Lower leg skin (tissue), 3 donors: ENCODE measurements around the gene REEP3.

Source experiments
- POLR2A ChIP-seq, 2 donors: fragments of 450-650 bp; IDR thresholded peaks; one replicate each; pipeline ENCODE4 v1.6.1; 2016 to 2017; ENCODE audit warnings: antibody characterized with exemption in 2 of 2, mild to moderate bottlenecking in 1 of 2, moderate library complexity in 1 of 2
- TF ChIP-seq, protein P1 (sequence below), 3 donors: fragments of 450-650 bp; IDR thresholded peaks; one replicate each; pipeline ENCODE4 v1.5.1; 2016; ENCODE audit warnings: antibody characterized with exemption in 3 of 3, mild to moderate bottlenecking in 3 of 3, moderate library complexity in 2 of 3

GRCh38 chr10:63536698-63537097 lies 15.5 kb downstream of the REEP3 start:
- TF ChIP-seq, protein P1, sequence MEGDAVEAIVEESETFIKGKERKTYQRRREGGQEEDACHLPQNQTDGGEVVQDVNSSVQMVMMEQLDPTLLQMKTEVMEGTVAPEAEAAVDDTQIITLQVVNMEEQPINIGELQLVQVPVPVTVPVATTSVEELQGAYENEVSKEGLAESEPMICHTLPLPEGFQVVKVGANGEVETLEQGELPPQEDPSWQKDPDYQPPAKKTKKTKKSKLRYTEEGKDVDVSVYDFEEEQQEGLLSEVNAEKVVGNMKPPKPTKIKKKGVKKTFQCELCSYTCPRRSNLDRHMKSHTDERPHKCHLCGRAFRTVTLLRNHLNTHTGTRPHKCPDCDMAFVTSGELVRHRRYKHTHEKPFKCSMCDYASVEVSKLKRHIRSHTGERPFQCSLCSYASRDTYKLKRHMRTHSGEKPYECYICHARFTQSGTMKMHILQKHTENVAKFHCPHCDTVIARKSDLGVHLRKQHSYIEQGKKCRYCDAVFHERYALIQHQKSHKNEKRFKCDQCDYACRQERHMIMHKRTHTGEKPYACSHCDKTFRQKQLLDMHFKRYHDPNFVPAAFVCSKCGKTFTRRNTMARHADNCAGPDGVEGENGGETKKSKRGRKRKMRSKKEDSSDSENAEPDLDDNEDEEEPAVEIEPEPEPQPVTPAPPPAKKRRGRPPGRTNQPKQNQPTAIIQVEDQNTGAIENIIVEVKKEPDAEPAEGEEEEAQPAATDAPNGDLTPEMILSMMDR (IDR thresholded peaks at IDR 0.05) = no peak
- TF ChIP-seq POLR2A (IDR thresholded peaks at IDR 0.05) = no peak
